Activated CD8-positive, alpha-beta memory T cell treated with anti-CD3 and anti-CD28 coated beads, Interleukin-2, amount 50 U/mL, for 24 hours (primary cell): ENCODE data around the gene LIME1.

Source experiments
- DNase-seq: peaks from one replicate; pipeline ENCODE4 v3.0.0-alpha.2; 2020; ENCODE audit errors: extremely low read depth

LIME1 gene

GRCh38 chr20:63697357-63697867, 39.1 kb upstream of the LIME1 start:
- no peak for DNase-seq

GRCh38 chr20:63697868-63698545, 38.5 kb upstream of the LIME1 start:
- DNase-seq, result no peak

- no peak for DNase-seq
Measured at GRCh38 chr20:63698739-63699465, 37.6 kb upstream of the LIME1 start.

DNA sequence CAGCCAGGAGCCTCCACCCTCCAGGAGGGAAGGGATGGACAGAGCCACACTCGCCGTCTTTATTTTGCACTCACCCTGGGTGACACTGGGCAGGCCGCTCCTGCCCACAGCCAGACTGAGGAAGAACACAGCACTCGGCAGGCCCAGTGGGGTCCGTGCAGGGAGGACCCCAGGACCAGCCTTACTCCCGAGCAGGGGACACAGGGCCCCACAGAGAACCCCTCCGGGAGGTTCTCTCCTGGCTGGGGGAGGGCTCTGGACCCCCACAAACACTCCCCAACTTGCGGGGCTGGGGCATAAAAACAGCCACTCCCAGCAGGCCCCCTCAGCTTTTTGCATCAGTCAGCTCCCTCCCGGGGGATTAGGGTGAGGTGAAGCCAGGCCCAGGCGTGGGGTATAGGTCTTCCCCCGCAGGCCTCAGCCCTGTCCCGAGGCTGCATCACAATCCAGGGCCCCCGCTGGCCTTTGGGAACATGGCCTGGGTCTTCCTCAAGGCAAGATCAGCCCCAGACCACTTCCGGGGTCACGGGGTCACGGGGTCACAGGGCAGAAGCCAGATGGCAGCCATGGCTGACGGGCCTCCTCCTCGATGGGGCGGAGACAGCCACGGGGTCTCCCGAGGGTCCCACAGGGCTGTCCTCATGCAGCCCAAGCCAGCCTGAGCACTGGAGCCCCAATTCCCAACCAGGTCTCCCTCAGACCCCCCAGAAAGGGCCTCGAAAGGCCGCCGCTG, 36.8 kb upstream of the LIME1 start:
- DNase-seq, result no peak

- no peak for DNase-seq
Measured at GRCh38 chr20:63700199-63701050, 36.0 kb upstream of the LIME1 start.

- DNase-seq, result no peak
Measured at GRCh38 chr20:63701051-63701328, 35.5 kb upstream of the LIME1 start.

DNA sequence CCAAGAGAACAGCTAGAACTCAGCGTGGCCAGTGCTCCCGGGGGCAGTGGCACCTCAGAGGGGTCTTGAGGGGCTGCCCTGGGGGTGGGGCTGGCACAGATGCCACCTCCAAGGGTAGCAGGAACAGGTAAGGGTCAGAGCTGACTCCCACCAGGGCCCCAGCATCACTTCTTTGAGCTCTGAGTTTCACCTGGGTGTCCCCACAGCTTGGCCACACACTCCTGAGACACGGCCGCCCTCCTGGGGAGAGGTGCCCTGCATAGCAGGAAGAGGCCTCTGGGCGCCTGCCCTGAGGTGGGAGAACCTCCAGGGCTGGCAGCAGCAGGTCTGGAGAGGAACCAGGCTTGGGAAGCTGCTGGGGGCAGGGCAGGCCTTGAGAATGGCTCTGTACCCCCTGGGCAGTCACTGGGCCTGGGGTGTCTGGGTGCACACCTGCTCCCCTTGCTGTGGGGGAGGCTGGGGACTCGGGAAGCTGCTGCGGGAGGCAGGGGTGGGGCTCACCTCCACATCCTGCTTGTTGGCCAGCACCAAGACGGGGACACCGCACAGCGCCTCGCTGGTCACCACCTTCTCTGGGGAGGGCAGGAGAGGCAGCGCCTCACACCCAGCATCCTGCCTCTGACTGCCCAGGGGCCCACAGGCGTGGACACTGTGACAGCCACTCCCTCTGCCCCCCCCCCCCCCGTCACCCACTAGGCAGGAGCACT, 35.0 kb upstream of the LIME1 start:
- no peak for DNase-seq

DNA sequence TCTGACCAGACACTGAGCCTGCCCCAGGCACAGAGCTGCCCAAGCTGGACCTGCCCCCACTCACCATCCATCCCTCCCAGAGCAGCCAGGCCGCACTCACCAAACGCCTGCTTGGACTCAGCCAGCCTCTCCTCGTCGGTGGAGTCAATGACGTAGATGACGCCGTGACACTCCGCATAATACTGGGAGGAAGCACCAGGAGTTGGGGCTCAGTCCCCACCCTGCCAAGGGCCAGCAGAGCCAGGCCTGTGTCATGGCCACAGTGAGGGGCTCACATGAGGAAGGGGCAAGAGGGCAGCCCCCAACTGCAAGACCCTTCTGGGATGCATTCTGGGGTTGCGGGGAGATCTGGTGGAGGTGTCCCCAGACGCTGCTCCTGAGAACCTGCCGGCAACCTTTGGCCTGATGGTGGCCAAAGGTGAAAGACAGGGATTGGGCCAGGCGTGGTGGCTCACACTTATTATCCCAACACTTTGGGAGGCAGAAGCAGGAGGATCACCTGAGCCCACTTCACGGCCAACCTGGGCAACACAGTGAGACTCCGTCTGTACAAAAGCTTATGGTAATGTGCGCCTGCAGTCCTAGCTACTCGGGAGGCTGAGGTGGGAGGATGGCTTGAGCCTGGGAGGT, 34.3 kb upstream of the LIME1 start:
- DNase-seq, result no peak

DNA sequence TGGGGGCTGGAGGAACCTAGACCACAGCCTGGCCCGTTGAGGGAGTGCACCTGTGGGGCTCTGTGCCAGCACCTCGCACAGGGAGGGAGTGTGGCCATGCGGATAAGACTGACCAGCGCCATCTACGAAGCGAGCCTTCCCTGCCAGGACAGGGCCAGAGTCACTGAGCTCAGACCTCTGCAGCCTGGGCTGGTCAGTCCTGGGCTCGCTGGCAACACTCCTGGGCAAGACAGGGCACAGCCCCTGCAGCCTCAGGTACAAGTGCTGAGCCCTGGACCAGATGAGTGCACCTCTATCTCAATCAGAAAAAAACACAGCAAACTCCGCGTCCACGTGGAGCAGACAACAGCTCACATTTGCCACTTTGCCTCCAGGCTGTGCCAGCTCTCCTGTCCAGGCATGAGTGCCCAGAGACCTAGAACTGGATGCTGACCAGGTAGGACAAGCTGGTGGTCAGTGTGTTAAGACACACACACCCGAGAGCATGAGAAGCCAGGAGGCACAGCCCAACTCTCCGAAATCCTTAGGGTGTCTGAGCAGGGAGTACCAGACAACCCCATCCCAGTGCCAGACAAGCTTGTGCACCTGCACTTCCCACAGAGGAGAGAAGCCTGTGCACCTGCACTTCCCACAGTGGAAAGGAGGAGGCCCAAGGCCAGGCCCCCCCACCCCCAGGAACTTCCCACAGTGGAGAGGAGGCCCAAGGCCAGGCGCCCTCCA, 33.6 kb upstream of the LIME1 start:
- DNase-seq, result no peak

- no peak for DNase-seq
Measured at GRCh38 chr20:63703471-63703975, 32.9 kb upstream of the LIME1 start.

DNA sequence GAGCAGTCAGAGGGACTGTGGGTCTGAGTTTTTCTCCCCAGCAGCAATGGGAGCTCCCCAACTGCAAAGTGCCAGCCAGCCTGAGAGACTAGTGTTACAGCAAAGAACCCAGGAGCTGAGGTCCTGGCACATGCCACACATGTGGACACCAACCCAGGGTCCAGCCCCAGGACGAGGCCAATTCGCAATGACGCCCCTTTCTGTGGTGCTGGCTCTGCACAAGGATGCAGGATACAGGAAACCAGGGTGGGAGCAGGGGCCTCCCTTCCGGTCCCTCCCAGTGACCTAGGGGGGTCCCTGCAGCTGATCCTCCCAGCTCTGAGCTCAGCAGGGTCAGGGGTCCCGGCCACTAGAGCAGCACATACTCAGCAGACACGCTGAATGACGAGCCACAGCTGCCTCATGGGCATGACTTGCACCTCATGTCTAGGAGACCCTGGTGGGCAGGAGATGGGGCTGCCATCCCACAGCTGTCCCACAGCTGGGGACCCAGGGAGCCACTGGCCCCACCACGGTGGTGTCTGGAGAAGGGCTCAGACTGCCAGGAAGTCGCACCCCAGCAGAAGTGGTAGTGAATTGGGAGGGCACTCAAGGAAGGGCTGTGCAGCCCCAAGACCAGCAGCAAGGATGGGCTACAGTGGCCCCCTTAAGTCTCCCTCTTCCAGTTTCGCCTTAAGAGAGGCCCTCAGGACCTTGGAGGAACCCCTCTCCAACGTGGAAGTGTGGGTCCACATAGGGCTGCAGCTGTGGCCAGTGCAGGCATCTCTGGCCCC, 32.3 kb upstream of the LIME1 start:
- no peak for DNase-seq

DNA sequence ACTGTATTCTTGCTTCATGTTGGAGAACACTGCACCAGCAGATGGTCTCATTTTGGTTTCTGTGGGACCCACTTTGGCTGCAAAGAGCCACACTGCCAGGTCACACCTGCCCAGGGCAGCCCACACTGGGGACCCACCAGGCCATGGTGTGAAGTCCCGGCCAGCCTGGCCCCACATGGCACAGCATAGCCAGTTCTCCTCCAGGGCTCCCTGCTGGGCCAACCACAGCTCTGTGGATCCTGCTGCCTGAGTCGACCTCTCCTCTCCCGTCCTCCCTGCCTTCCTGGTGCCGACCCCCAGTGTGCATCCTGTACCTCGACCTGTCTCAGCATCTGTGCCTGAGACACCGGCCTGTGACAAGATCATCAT, 31.7 kb upstream of the LIME1 start:
- no peak for DNase-seq

- no peak for DNase-seq
Measured at GRCh38 chr20:63705232-63706026, 31.0 kb upstream of the LIME1 start.

DNA sequence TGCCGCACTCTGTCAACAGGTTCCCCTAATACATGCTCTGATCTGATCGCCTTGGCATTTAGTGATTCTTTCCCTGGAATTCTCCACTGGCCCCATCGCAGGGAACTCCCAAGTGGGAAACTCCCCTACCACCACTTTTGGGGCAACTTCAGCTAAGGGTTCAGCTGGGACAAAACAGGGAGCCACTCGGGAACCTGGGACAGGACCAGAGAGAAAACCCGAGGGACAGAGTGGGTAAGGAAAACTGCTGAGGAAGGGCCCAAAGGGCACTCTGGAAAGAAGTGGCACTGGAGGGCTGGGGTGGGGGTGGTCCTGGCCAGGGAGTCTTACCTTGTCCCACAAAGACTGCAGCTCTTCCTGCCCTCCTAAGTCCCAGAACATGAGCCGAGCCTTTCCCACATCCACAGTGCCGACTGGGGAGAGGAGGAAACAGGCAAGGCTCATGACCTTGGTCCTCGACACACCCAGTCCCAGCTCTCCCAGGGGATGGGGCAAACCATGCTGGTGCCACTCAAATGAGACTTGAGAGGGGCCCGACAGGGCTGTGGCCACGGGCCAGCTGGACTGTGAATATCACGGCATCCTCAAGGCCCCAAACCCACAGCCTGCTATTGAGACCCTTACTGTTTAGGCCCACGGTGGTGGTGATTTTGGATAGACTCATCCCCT, 30.3 kb upstream of the LIME1 start:
- DNase-seq, result no peak

- DNase-seq, result no peak
Measured at GRCh38 chr20:63706852-63707557, 29.5 kb upstream of the LIME1 start.

DNA sequence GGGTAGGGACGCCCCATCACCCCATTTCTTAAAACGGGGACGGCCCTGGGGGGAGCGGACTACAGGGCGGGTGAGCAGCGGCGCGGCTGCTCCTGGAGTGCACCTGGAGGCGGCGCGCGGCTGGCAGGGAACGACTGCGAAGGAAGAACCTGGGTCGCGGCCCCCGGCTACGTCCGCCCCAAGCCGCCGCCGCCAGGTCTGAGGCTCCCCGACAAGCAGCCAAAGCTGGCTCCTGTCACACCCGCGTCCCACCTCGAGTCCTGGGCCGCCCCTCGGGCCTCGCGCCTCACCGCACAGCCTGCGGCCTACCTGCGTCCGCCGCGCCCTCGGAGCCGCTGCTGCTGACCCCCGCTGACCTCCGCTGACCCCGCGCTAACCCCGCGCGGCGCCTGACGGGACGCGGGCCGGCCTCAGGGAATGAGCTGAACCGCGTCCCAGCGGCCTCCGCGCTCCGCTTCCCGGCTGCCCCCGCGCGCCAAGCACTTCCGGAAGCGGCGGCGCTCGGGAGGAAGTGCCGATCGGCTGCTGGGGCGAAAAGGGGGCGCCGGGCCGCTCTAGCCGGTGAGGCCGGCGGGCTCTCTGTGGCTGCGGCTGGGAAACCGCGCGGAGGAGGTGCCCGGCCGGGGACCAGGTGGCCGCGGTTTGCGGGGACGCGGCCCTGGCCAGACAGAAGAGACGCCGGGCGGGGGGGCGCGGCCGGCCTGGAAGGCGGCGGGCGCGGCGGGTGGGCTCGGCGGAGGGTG, 28.7 kb upstream of the LIME1 start, which contains the start of the genes ARFRP1 and ZGPAT:
Gene ARFRP1 (minus strand): TSS at position 419 of the 743 bp plus-strand sequence. CDS start 885 bp downstream, outside the sequence.
Gene ZGPAT (plus strand): TSS at position 482 of the 743 bp plus-strand sequence. CDS start 542 bp downstream, outside the sequence.
- DNase-seq, result peak; percentile 54
